Measurements from ENCODE around the gene ZFP64.
"Not testable (repeated sequence)": the region's sequence is repeated elsewhere in the genome, so short reads cannot be mapped to it uniquely, and the experiment has no call there.

Gene ZFP64

GRCh38 chr20:52153896-52154295 is 37.7 kb downstream of the ZFP64 start:
- DNase-seq: no peak

GRCh38 chr20:52152921-52153320 is 38.7 kb downstream of the ZFP64 start:
- DNase-seq: no peak

GRCh38 chr20:52152416-52152815 is 39.2 kb downstream of the ZFP64 start:
- DNase-seq: no peak

- DNase-seq: peak in 1 of 14 donors; percentile 1
These were observed 40.9 kb downstream of the ZFP64 start for GRCh38 chr20:52150440-52151258.

- DNase-seq: no peak
These were observed 46.0 kb downstream of the ZFP64 start for GRCh38 chr20:52145587-52145986.

- no peak for DNase-seq
These were observed 48.3 kb downstream of the ZFP64 start for GRCh38 chr20:52143277-52143676.

DNA sequence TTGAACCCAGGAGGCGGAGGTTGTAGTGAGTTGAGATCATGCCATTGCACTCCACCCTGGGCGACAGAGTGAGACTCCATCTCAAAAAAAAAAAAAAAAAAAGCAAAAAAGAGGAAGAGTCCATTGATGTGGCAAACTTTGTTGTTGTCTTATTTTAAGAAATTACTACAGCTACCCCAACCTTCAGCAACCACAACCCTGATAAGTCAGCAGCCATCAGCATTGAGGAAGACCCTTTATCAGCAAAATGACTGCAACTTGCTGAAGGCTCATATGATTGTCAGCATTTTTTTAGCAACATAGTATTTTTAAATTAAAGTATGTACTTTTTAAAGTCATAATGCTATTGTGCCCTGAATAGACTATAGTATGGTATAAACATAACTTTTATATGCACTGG is 48.8 kb downstream of the ZFP64 start:
- DNase-seq: no peak

DNA sequence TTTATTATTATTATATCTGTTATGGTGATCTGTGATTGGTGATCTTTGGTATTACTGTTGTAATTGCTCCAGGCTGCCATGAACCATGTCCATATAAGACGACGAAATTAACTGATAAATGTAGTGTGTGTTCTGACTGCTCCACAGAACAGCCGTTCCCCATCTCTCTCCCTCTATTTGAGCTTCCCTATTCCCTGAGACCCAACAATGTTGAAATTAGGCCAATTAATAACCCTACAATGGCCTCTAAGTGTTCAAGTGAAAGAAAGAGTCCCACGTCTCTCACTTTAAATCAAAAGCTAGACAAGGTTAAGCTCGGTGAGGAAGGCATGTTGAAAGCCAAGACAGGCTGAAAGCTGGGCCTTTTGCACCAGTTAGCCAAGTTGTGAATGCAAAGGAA is 51.6 kb downstream of the ZFP64 start:
- DNase-seq: no peak

GRCh38 chr20:52137850-52138249 is 53.7 kb downstream of the ZFP64 start:
- DNase-seq: no peak

DNA sequence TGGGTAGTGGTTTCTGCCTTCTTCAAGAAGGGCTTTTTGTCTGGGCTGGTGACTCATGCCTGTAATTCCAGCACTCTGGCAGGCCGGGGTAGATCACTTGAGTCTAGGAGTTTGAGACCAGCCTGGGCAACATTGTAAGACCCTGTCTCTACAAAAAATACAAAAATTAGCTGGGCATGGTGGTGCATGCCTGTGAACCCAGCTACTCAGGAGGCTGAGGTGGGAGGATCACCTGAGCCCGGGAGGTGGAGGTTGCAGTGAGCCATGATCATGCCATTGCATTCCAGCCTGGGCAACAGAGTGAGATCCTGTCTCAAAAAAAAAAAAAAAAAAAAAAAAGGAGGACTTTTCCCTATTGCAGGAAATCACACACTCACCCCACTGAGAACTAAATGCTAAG is 57.9 kb downstream of the ZFP64 start:
- not testable (repeated sequence) for DNase-seq

- DNase-seq: no peak
These were observed 59.2 kb downstream of the ZFP64 start for GRCh38 chr20:52132337-52132736.

GRCh38 chr20:52131048-52131643 is 60.4 kb downstream of the ZFP64 start:
- DNase-seq: no peak

- DNase-seq: no peak
These were observed 61.2 kb downstream of the ZFP64 start for GRCh38 chr20:52130406-52130805.

DNA sequence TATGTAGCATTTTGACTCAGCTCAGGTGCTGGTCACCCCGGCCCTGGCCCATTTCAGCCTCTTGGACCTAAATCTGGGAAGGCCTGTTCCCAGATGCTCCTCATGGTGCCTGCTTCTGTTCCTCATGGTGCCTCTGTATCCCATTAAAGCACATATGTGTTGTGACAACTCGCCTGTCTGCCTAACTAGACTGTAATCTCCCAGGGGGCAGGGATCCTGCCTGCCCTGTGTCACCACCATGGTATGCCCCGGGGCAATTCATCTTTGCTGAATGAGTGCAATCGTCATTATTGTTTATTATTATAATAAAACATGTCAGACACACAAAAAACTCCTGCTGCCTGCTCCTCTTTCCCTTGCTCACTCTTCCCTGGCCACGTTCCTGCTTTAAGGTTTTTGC is 62.0 kb downstream of the ZFP64 start:
- no peak for DNase-seq

DNA sequence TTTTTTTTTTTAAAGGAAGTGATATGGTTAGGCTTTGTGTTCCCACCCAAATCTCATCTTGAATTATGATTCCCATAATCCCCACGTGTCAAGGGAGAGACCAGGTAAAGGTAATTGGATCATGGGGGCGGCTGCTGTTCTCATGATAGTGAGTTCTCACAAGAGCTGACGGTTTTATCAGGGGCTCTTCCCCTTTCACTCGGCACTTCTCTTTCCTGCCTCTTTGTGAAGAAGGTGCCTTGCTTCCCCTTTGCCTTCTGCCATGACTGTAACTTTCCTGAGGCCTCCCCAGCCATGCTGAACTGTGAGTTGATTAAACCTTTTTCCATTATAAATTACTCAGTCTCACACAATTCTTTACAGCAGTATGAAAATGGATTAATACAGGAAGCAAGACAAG is 64.3 kb downstream of the ZFP64 start:
- DNase-seq: no peak

DNA sequence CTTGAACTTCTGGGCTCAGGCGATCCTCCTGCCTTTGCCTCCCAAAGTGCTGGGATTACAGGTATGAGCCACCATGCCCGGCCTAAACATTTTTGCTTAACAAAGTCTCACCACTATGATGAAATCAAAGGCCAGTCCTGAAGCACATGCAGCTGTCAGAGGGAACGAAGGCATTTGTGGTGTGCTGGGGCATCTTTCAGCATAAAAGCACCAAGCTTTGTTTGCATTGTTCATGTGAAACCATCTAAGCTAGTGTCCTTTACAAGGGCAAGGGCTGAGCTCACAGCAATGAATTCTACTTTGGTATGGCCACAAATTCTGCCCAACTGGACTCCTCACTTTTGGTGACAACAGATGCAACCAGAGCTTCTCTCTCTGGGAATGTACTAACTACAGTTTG is 66.8 kb downstream of the ZFP64 start:
- DNase-seq: no peak

GRCh38 chr20:52118696-52119095 is 72.9 kb downstream of the ZFP64 start:
- no peak for DNase-seq

DNA sequence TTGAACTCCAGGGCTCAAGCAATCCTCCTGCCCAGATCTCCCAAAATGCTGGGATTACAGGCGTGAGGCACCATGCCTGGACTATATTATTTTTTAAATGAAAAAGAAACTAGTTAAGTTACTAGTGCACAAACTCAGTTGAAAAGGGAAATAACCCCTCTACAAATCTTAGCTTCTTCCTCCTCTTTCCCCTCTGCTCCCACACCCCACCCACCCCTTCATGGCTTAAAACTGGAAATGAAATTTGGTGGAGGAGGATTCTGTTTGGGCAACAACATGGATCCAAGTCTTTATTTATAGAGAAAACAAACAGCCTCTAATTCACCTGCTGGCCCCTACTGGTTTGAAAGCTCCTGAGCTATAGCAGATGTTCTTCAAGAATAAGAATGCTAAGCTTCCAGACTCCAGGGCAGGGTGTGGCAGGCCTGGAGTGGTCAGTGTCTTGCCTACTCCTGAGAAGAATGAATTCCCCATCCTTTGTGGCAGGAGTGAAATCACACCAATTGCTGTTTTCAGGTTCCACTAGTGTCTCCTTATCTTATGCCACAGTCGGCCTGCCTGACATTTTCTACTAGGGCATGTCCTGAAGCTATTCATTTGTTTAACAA is 73.5 kb downstream of the ZFP64 start:
- no peak for DNase-seq

DNA sequence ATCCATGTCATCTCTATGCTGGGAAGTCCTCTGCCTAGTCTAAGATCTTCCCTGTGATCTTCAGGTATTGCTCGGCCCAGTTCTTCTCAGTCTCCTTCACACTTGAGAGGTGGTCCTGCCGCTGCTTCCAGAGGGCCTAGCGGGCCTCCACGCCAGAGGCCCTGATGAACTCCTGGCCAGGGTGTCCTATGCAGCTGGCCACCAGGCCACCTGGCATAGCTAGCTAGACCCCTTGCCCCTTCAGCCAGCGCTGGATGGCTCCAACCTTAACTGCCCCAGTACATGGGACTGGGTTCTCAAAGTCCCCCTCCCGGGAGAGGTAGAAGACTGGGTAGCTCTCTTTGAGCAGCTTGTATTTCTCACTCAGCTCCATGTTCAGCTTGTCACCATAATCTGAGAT is 81.1 kb downstream of the ZFP64 start:
- DNase-seq: no peak

DNA sequence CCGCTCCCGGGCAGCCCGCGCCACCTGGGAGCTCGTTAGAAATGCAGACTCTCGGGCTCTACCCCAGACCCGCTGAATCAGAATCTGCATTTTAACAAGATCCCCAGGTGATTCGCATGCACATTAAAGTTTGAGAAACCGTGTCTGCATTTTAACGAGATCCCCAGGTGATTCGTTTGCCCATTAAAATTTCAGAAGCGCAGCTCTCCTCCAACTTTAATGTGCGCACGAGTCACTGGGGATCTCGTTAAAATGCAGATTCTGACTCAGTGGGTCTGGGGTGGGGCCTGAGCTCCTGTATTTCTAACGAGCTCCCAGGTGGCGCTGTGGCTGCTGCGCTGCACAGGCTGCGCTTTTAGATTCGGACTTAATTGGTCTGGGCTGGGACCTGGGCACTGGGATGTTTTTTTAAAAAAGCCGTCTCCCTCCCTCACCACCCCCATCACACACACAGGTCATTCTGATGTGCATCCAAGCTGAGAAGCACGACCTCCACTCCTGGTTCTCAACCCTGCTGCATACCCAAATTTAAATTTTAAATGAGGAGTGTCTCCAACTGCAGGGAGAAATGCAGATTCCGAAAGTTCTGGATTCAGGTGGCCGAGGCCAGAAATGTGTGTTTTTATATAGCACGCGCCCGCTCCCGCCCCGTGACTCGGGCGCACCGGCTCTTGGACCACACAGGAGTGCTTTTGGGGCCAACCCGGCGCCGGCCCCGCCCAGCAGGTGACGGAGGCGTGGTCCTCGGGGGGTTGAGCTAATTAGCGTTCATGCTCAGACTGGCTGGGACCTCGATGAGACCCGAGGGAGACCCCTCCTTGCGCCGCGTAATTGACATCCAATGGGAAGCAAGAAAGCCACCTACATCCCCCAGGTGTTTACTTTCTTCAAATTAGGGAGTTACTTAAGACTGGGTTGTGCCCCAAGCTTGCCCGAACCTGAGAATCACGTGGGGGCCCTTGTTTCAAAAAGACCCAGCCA is 85.8 kb downstream of the ZFP64 start:
- DNase-seq: no peak

DNA sequence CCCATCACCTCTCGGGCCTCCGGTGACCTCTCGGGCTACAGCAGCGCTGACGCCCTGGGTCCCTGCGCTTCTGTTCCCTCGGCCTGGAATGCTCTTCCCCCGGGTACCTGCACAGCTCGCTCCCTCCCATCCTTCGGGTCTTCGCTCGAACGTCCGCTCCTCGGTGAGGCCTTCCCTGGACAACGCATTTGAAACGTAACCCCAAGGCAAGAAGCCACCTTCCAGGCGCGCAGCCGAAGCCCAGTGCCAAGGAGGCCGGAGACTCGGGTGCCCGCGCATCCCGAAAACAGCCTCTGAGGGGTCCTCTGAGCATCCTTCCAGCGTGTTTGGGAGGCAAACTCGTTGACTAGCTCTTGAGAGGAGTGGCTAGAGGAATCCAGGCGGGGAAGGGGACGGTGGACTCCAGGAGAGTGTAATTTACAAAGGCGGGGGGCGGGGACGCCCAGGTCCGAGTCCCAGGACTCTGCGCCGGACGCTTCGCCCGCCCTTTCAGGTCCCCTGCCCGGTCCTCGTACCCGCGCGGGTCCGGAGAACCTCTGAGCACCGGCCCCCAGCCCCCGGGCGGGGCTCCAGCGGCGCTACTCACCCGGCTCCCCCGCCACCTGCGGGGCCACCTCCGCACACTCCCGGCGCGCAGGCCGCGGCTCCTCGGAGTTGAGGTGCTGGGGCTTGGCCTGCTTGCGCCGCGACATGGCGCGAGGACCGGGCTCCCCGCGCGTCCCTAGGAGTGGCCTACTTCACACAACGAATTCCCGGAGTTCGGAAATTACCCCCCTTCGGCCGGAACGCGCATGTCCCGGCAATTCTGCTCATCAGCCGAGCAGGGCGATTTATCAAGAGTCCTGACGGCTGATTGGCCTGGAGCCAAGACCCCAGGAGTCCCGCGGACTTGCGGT is 86.8 kb downstream of the ZFP64 start:
- DNase-seq: no peak
